NCI-H226 (cell line): Measurements from ENCODE around the gene AMPD3.
A peak's percentile ranks its signal among the peaks of the same experiment; 100 is the strongest.

ENCODE experiments used
- DNase-seq: peaks from one replicate; pipeline ENCODE4 v3.0.0-alpha.2; 2015

AMPD3 gene

GRCh38 chr11:10490398-10491241 lies 35.6 kb downstream of the AMPD3 start:
- peak; percentile 89 for DNase-seq

- DNase-seq, result no peak
Measured at GRCh38 chr11:10492084-10492483, 37.0 kb downstream of the AMPD3 start.

- DNase-seq, result no peak
Measured at GRCh38 chr11:10493041-10493663, 38.1 kb downstream of the AMPD3 start.

GRCh38 chr11:10494636-10495463 lies 39.8 kb downstream of the AMPD3 start:
- no peak for DNase-seq

- DNase-seq, result no peak
Measured at GRCh38 chr11:10495464-10495786, 40.4 kb downstream of the AMPD3 start.

GRCh38 chr11:10496296-10496936 lies 41.4 kb downstream of the AMPD3 start:
- DNase-seq, result no peak

GRCh38 chr11:10497371-10498021 lies 42.4 kb downstream of the AMPD3 start:
- no peak for DNase-seq

- DNase-seq, result no peak
Measured at GRCh38 chr11:10498022-10498400, 42.9 kb downstream of the AMPD3 start.

GRCh38 chr11:10498426-10499250 lies 43.6 kb downstream of the AMPD3 start:
- no peak for DNase-seq

- DNase-seq, result no peak
Measured at GRCh38 chr11:10499452-10499851, 44.4 kb downstream of the AMPD3 start.

- no peak for DNase-seq
Measured at GRCh38 chr11:10499874-10500601, 45.0 kb downstream of the AMPD3 start.

- DNase-seq, result no peak
Measured at GRCh38 chr11:10500757-10501684, 46.0 kb downstream of the AMPD3 start.

GRCh38 chr11:10502065-10502680 lies 47.1 kb downstream of the AMPD3 start:
- DNase-seq, result no peak

GRCh38 chr11:10502770-10503169 lies 47.7 kb downstream of the AMPD3 start:
- DNase-seq, result no peak

GRCh38 chr11:10503221-10503620 lies 48.2 kb downstream of the AMPD3 start:
- DNase-seq, result no peak

- DNase-seq, result no peak
Measured at GRCh38 chr11:10503777-10504480, 48.9 kb downstream of the AMPD3 start.

- DNase-seq, result no peak
Measured at GRCh38 chr11:10504490-10504889, 49.4 kb downstream of the AMPD3 start.

- no peak for DNase-seq
Measured at GRCh38 chr11:10505278-10506007, 50.4 kb downstream of the AMPD3 start.
